NCI-H2029 treated with DMSO at 0.1 percent for 48 hours (cell line): ENCODE results near the gene ZNF597.
"Not testable (repeated sequence)": the region's sequence is repeated elsewhere in the genome, so short reads cannot be mapped to it uniquely, and the experiment has no call there.

Experiments used
- DNase-seq: peaks from one replicate; lab custom pipeline; 2025; lab: John Stamatoyannopoulos, UW

ZNF597 gene

GRCh38 chr16:3475604-3476375 lies 32.5 kb upstream of the ZNF597 start:
- DNase-seq, result no peak

- not testable (repeated sequence) for DNase-seq
These were observed 31.6 kb upstream of the ZNF597 start for GRCh38 chr16:3474870-3475269.

GRCh38 chr16:3474136-3474779 lies 31.0 kb upstream of the ZNF597 start:
- no peak for DNase-seq

GRCh38 chr16:3473596-3473943 lies 30.3 kb upstream of the ZNF597 start:
- not testable (repeated sequence) for DNase-seq

GRCh38 chr16:3472878-3473595 lies 29.7 kb upstream of the ZNF597 start:
- DNase-seq, result no peak

- DNase-seq, result no peak
These were observed 28.3 kb upstream of the ZNF597 start for GRCh38 chr16:3471518-3472176.

- DNase-seq, result no peak
These were observed 27.4 kb upstream of the ZNF597 start for GRCh38 chr16:3470723-3471122.

GRCh38 chr16:3469736-3470135 lies 26.4 kb upstream of the ZNF597 start:
- no peak for DNase-seq

- no peak for DNase-seq
These were observed 25.2 kb upstream of the ZNF597 start for GRCh38 chr16:3468501-3468900.

- no peak for DNase-seq
These were observed 24.6 kb upstream of the ZNF597 start for GRCh38 chr16:3467921-3468320.

GRCh38 chr16:3467182-3467581 lies 23.9 kb upstream of the ZNF597 start:
- DNase-seq, result no peak

- no peak for DNase-seq
These were observed 22.7 kb upstream of the ZNF597 start for GRCh38 chr16:3465911-3466584.

- no peak for DNase-seq
These were observed 22.0 kb upstream of the ZNF597 start for GRCh38 chr16:3465301-3465700.

- no peak for DNase-seq
These were observed 17.8 kb upstream of the ZNF597 start for GRCh38 chr16:3461151-3461550.

GRCh38 chr16:3460585-3460984 lies 17.3 kb upstream of the ZNF597 start:
- DNase-seq, result no peak

- DNase-seq, result no peak
These were observed 16.8 kb upstream of the ZNF597 start for GRCh38 chr16:3460121-3460520.

- no peak for DNase-seq
These were observed 16.2 kb upstream of the ZNF597 start for GRCh38 chr16:3459401-3460090.

- DNase-seq, result no peak
These were observed 15.6 kb upstream of the ZNF597 start for GRCh38 chr16:3458852-3459361.

GRCh38 chr16:3458278-3458851 lies 15.1 kb upstream of the ZNF597 start:
- DNase-seq, result no peak

- DNase-seq, result peak; percentile 84
These were observed 14.3 kb upstream of the ZNF597 start for GRCh38 chr16:3457434-3458252.
